Renal cortical epithelial cell (primary cell): ENCODE data around the gene EVI5L. TPM values are rescaled to one million over a fixed set of nuclear protein-coding genes. Genes with fewer than 3 reads are reported as not detected.

Experiments used
- DNase-seq: peaks from one replicate; pipeline ENCODE4 v3.0.0-alpha.2; 2011; ENCODE audit warnings: low read depth
- total RNA-seq: library from RNA; depleted of rRNA; stranded (reverse); fragments of >200 nt; gene quantifications from 2 replicates; pipeline ENCODE4 v1.2.3, GENCODE V29; 2014

The EVI5L gene
- total RNA-seq, 1 donor from 2014 or later: 22.9 TPM

GRCh38 chr19:7912697-7913564 lies 82.9 kb downstream of the EVI5L start:
- no peak for DNase-seq

GRCh38 chr19:7913652-7914051 lies 83.6 kb downstream of the EVI5L start:
- no peak for DNase-seq

GRCh38 chr19:7914099-7914498 lies 84.1 kb downstream of the EVI5L start:
- DNase-seq: no peak

Other genes with a start within 250 kb of the EVI5L start
- gene CAMSAP3, start 234.4 kb upstream of the EVI5L start, total RNA-seq: 1.9 and 3.8 TPM in 2 replicates
- 19.3 and 52.3 TPM in 2 replicates for gene XAB2, start 200.7 kb upstream of the EVI5L start, total RNA-seq
- gene PET100, start 200.4 kb upstream of the EVI5L start, total RNA-seq: 15.3 and 27.6 TPM in 2 replicates
- 0.30 TPM in 1 of 2 replicates, not detected in the other for gene PCP2, start 196.5 kb upstream of the EVI5L start, total RNA-seq
- 47.9 and 118 TPM in 2 replicates for gene STXBP2, start 193.1 kb upstream of the EVI5L start, total RNA-seq
- gene RETN, start 161.2 kb upstream of the EVI5L start, total RNA-seq: not detected in 2 replicates
- not detected in 2 replicates for gene MCEMP1, start 153.1 kb upstream of the EVI5L start, total RNA-seq
- gene TRAPPC5, start 149.4 kb upstream of the EVI5L start, total RNA-seq: 47.7 and 118 TPM in 2 replicates
- not detected in 2 replicates for gene FCER2, start 128.1 kb upstream of the EVI5L start, total RNA-seq
- gene CLEC4G, start 98.1 kb upstream of the EVI5L start, total RNA-seq: not detected in 2 replicates
- 0.15 TPM in 1 of 2 replicates, not detected in the other for gene CD209, start 82.7 kb upstream of the EVI5L start, total RNA-seq
- gene CLEC4M, start 67.0 kb upstream of the EVI5L start, total RNA-seq: not detected in 2 replicates
- gene PRR36, start 44.2 kb downstream of the EVI5L start, total RNA-seq: 0.17 and 0.35 TPM in 2 replicates
- 11.1 and 14.8 TPM in 2 replicates for gene LRRC8E, start 58.3 kb downstream of the EVI5L start, total RNA-seq
- gene MAP2K7, start 73.7 kb downstream of the EVI5L start, total RNA-seq: 9.6 and 19.0 TPM in 2 replicates
- 0.75 and 1.0 TPM in 2 replicates for gene TGFBR3L, start 84.6 kb downstream of the EVI5L start, total RNA-seq
- 9.3 and 12.5 TPM in 2 replicates for gene SNAPC2, start 90.1 kb downstream of the EVI5L start, total RNA-seq
- gene CTXN1, start 95.9 kb downstream of the EVI5L start, total RNA-seq: 18.6 and 41.4 TPM in 2 replicates
- gene TIMM44, start 113.4 kb downstream of the EVI5L start, total RNA-seq: 28.5 and 42.2 TPM in 2 replicates
- 44.5 and 92.3 TPM in 2 replicates for gene ELAVL1, start 175.4 kb downstream of the EVI5L start, total RNA-seq
- gene CCL25, start 222.5 kb downstream of the EVI5L start, total RNA-seq: not detected in 2 replicates